NT2/D1 (cell line): Measurements from ENCODE around the gene CERS6.

Experiments used
- DNase-seq: peaks from one replicate; pipeline ENCODE4 v3.0.0-alpha.2; 2011; ENCODE audit warnings: low read depth, low spot score
- H3K27me3 ChIP-seq: 2 replicates; pipeline ENCODE4 v1.6.0; 2011; ENCODE audit warnings: mild to moderate bottlenecking; ENCODE audit not compliant: insufficient read length, insufficient read depth
- H3K36me3 ChIP-seq: 2 replicates; pipeline ENCODE4 v1.6.1; 2011; ENCODE audit warnings: mild to moderate bottlenecking, low read length, mixed read lengths; ENCODE audit not compliant: insufficient read depth, insufficient read length
- H3K4me1 ChIP-seq: 2 replicates; pipeline ENCODE4 v1.5.1; 2011; ENCODE audit not compliant: insufficient read depth, insufficient read length
- H3K4me3 ChIP-seq: 2 replicates; pipeline ENCODE4 v1.5.1; 2011; ENCODE audit warnings: low read depth; ENCODE audit not compliant: insufficient read length
- H3K9ac ChIP-seq: 2 replicates; pipeline ENCODE4 v1.6.0; 2011; ENCODE audit warnings: low read depth; ENCODE audit not compliant: insufficient read length
- H3K9me3 ChIP-seq: 2 replicates; pipeline ENCODE4 v1.5.1; 2011; ENCODE audit warnings: mild to moderate bottlenecking, low read length; ENCODE audit not compliant: insufficient read depth
- SUZ12 ChIP-seq: IDR thresholded peaks from 2 replicates; pipeline ENCODE4 v1.6.1; 2011; ENCODE audit not compliant: insufficient read length, insufficient read depth; ENCODE audit errors: extremely low read depth
- YY1 ChIP-seq: IDR thresholded peaks from 2 replicates; pipeline ENCODE4 v1.6.1; 2011; ENCODE audit not compliant: insufficient read length, insufficient read depth
- ZNF274 ChIP-seq: IDR thresholded peaks from 2 replicates; pipeline ENCODE4 v1.6.1; 2011; ENCODE audit warnings: mild to moderate bottlenecking, low read depth, low read length

Gene CERS6

GRCh38 chr2:168461178-168461941 is 5.3 kb downstream of the CERS6 start:
- TF ChIP-seq YY1 (no peak), ZNF274 (no peak), SUZ12 (no peak)
- no peak for DNase-seq
- H3K36me3 ChIP-seq: peaks cover 8% of the 10 kb centered on the region
- no peaks in the 10 kb centered on the region for H3K4me1 ChIP-seq
- H3K9ac ChIP-seq: no peak overlapping the region
- H3K4me3 ChIP-seq: no peak overlapping the region
- H3K27me3 ChIP-seq: no peaks in the 10 kb centered on the region
- no peaks in the 10 kb centered on the region for H3K9me3 ChIP-seq

- peaks cover 8% of the 10 kb centered on the region for H3K36me3 ChIP-seq
- H3K4me3 ChIP-seq: no peak overlapping the region
- DNase-seq: no peak
Observed at GRCh38 chr2:168461942-168462331, 5.9 kb downstream of the CERS6 start.

GRCh38 chr2:168462543-168463045 is 6.5 kb downstream of the CERS6 start:
- Histone ChIP-seq H3K4me1 (no peaks in the 10 kb centered on the region), H3K9ac (no peak overlapping the region), H3K9me3 (no peaks in the 10 kb centered on the region), H3K4me3 (no peak overlapping the region), H3K36me3 (peaks cover 8% of the 10 kb centered on the region), H3K27me3 (no peaks in the 10 kb centered on the region)
- TF ChIP-seq SUZ12 (no peak), YY1 (no peak), ZNF274 (no peak)
- no peak for DNase-seq

More at GRCh38 chr2:168461942-168462331, 5.9 kb downstream of the CERS6 start:
- no peak overlapping the region for H3K9ac ChIP-seq
- TF ChIP-seq SUZ12: no peak
- TF ChIP-seq ZNF274: no peak
- TF ChIP-seq YY1: no peak
- H3K4me1 ChIP-seq: no peaks in the 10 kb centered on the region
- no peaks in the 10 kb centered on the region for H3K27me3 ChIP-seq
- H3K9me3 ChIP-seq: no peaks in the 10 kb centered on the region

DNA sequence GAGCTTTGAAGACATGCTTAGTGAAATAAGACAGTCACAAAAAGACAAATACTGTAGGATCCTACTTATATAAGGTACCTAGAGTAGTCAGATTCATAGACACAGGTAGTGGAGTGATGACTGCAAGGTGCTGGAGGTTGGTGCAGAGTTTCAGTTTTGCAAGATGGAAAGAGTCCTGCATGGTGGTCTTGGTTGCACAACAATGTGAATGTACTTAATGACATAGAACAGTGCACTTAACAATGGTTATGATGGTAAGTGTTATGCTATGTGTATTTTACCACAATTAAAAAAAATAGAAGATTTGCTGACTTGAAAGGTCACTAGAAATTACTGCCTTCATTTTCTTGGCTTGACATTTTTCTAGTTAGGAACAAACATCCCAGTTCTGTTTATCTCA is 9.5 kb downstream of the CERS6 start:
- Histone ChIP-seq H3K9ac (no peak overlapping the region), H3K4me1 (no peaks in the 10 kb centered on the region), H3K36me3 (no peaks in the 10 kb centered on the region), H3K9me3 (no peaks in the 10 kb centered on the region), H3K4me3 (no peak overlapping the region), H3K27me3 (no peaks in the 10 kb centered on the region)
- no peak for TF ChIP-seq SUZ12
- DNase-seq: no peak

GRCh38 chr2:168466190-168466737 is 10.2 kb downstream of the CERS6 start:
- H3K36me3 ChIP-seq: no peaks in the 10 kb centered on the region
- no peak overlapping the region for H3K9ac ChIP-seq
- peaks cover 2% of the 10 kb centered on the region for H3K4me1 ChIP-seq
- H3K4me3 ChIP-seq: no peak overlapping the region
- no peak for DNase-seq
- no peaks in the 10 kb centered on the region for H3K9me3 ChIP-seq
- no peaks in the 10 kb centered on the region for H3K27me3 ChIP-seq
- TF ChIP-seq YY1: no peak
- no peak for TF ChIP-seq SUZ12
- no peak for TF ChIP-seq ZNF274

- Histone ChIP-seq H3K4me1 (peaks cover 2% of the 10 kb centered on the region), H3K27me3 (no peaks in the 10 kb centered on the region), H3K9ac (no peak overlapping the region), H3K36me3 (no peaks in the 10 kb centered on the region), H3K4me3 (no peak overlapping the region), H3K9me3 (no peaks in the 10 kb centered on the region)
- TF ChIP-seq YY1 (no peak), ZNF274 (no peak), SUZ12 (no peak)
- no peak for DNase-seq
Observed at GRCh38 chr2:168466834-168467565, 10.9 kb downstream of the CERS6 start.

DNA sequence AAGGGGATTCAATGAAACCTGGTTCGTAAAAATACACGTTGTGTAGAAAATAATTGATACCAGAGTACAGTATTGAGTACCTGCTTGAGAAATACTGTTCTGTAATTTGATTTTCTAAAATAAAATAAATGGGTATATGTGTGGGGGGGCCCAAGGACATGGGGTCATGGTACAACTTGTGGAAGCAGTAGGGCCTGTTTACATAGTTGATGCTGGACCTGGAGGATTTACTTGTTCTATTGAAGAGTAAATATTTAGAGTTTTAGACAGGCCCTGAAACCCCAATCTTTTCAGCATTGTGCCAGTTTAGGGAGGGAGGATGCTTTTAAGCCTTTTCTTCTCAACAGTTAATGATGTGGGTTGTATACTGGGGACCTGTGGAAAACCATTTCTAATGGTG is 11.7 kb downstream of the CERS6 start:
- no peak overlapping the region for H3K9ac ChIP-seq
- no peaks in the 10 kb centered on the region for H3K36me3 ChIP-seq
- H3K4me1 ChIP-seq: peaks cover 4% of the 10 kb centered on the region
- no peak for TF ChIP-seq YY1
- TF ChIP-seq ZNF274: no peak
- TF ChIP-seq SUZ12: no peak
- no peaks in the 10 kb centered on the region for H3K27me3 ChIP-seq
- H3K9me3 ChIP-seq: no peaks in the 10 kb centered on the region
- DNase-seq: no peak
- H3K4me3 ChIP-seq: no peak overlapping the region
